Smooth muscle cell (in vitro differentiated cells): ENCODE data around the gene HOXA5. TPM values are rescaled to one million over a fixed set of nuclear protein-coding genes. Genes with fewer than 3 reads are reported as not detected.
A peak's percentile ranks its signal among the peaks of the same experiment; 100 is the strongest.

Experiments used
- DNase-seq: peaks from one replicate; lab custom pipeline; 2025; ENCODE audit not compliant: unreplicated experiment; lab: John Stamatoyannopoulos, UW
- H2AFZ ChIP-seq: fragments of 200-600 bp; sonication (generic); 2 replicates; pipeline ENCODE4 v1.6.0; 2016; ENCODE audit warnings: antibody characterized with exemption, low read depth, mild to moderate bottlenecking
- H3F3A ChIP-seq: fragments of 200-600 bp; sonication (generic); 2 replicates; pipeline ENCODE4 v1.6.0; 2017; ENCODE audit warnings: antibody characterized with exemption, low read depth
- H3K27ac ChIP-seq: fragments of 200-600 bp; sonication (generic); 2 replicates; pipeline ENCODE4 v1.5.1; 2016; ENCODE audit warnings: low read depth, mild to moderate bottlenecking
- H3K27me3 ChIP-seq: fragments of 200-600 bp; sonication (generic); 2 replicates; pipeline ENCODE4 v1.6.1; 2016; ENCODE audit warnings: low read depth, mild to moderate bottlenecking
- H3K36me3 ChIP-seq: fragments of 200-600 bp; sonication (generic); 2 replicates; pipeline ENCODE4 v1.5.1; 2016; ENCODE audit warnings: low read depth
- H3K4me1 ChIP-seq: fragments of 200-600 bp; sonication (generic); 2 replicates; pipeline ENCODE4 v1.5.1; 2016; ENCODE audit warnings: low read depth
- H3K4me2 ChIP-seq: fragments of 200-600 bp; sonication (generic); 2 replicates; pipeline ENCODE4 v1.6.0; 2016; ENCODE audit warnings: mild to moderate bottlenecking
- H3K4me3 ChIP-seq: fragments of 200-600 bp; sonication (generic); 2 replicates; pipeline ENCODE4 v1.5.1; 2016; ENCODE audit warnings: mild to moderate bottlenecking
- H3K79me2 ChIP-seq: fragments of 200-600 bp; sonication (generic); 2 replicates; pipeline ENCODE4 v1.6.0; 2016; ENCODE audit warnings: low read depth, mild to moderate bottlenecking
- H3K9ac ChIP-seq: fragments of 200-600 bp; sonication (generic); 2 replicates; pipeline ENCODE4 v1.6.0; 2016; ENCODE audit warnings: low read depth
- H3K9me3 ChIP-seq: fragments of 200-600 bp; sonication (generic); replicated peaks from 2 replicates; pipeline ENCODE4 v1.5.1; 2016; ENCODE audit warnings: low read depth
- H4K20me1 ChIP-seq: fragments of 200-600 bp; sonication (generic); 2 replicates; pipeline ENCODE4 v1.6.0; 2016; ENCODE audit warnings: low read depth
- WGBS: methylation state at CpG from one replicate; pipeline ENCODE4 v1.1.7; 2016; ENCODE audit warnings: low lambda C conversion rate; 5-methylcytosine and 5-hydroxymethylcytosine counted together
- polyA plus RNA-seq: library from polyadenylated mRNA; unstranded; fragments of >200 nt; fragmentation: Nextera tagmentation; extraction: Ambion mirVana; gene quantifications from 2 replicates; pipeline ENCODE4 v1.2.1, GENCODE V29; 2016
- total RNA-seq: library from RNA; depleted of rRNA; stranded (reverse); fragments of >200 nt; gene quantifications from 2 replicates; pipeline ENCODE4 v1.2.3, GENCODE V29; 2014
- TF ChIP-seq, protein P1 (sequence below): fragments of 200-600 bp; sonication (generic); IDR thresholded peaks from 2 replicates; pipeline ENCODE4 v1.5.1; 2017; ENCODE audit warnings: borderline replicate concordance, mild to moderate bottlenecking, antibody characterized with exemption; ENCODE audit not compliant: insufficient read depth, poor library complexity, severe bottlenecking

The HOXA5 gene
- total and polyA plus RNA-seq, 2 experiments from 2014 or later = 0.98 to 2.1 TPM

DNA sequence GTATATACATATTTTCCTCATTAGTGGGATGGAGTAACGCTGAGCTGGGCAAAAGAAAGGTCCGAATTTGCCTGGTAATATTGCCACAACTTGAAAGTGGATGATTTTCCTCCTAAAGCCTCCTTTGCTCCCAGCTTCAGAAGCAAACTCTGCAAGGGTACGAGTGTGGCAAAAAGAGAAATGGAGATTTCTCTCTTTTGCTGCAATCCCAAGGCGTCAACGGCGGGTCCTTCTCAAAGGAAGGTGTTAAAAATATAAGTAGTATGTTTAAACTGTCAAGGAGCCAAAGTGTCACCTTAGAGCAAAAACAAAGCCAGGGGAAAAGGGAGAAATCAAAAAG, 28.6 kb downstream of the HOXA5 start:
- Histone ChIP-seq H4K20me1 (peaks cover 11% of the 10 kb centered on the region), H3K79me2 (no peaks in the 10 kb centered on the region), H3K9ac (no peak overlapping the region), H3F3A (no peaks in the 10 kb centered on the region), H3K4me3 (peak overlapping the region; percentile 23), H3K4me1 (peaks cover 7% of the 10 kb centered on the region), H3K27me3 (peaks cover 100% of the 10 kb centered on the region), H3K27ac (no peak overlapping the region), H3K4me2 (peak overlapping the region; percentile 79), H3K9me3 (no peaks in the 10 kb centered on the region), H3K36me3 (no peaks in the 10 kb centered on the region), H2AFZ (no peak overlapping the region)
- WGBS = 2% methylated on average over 6 of the region's 6 CpGs
- TF ChIP-seq, protein P1, sequence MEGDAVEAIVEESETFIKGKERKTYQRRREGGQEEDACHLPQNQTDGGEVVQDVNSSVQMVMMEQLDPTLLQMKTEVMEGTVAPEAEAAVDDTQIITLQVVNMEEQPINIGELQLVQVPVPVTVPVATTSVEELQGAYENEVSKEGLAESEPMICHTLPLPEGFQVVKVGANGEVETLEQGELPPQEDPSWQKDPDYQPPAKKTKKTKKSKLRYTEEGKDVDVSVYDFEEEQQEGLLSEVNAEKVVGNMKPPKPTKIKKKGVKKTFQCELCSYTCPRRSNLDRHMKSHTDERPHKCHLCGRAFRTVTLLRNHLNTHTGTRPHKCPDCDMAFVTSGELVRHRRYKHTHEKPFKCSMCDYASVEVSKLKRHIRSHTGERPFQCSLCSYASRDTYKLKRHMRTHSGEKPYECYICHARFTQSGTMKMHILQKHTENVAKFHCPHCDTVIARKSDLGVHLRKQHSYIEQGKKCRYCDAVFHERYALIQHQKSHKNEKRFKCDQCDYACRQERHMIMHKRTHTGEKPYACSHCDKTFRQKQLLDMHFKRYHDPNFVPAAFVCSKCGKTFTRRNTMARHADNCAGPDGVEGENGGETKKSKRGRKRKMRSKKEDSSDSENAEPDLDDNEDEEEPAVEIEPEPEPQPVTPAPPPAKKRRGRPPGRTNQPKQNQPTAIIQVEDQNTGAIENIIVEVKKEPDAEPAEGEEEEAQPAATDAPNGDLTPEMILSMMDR = no peak
- DNase-seq = no peak

DNA sequence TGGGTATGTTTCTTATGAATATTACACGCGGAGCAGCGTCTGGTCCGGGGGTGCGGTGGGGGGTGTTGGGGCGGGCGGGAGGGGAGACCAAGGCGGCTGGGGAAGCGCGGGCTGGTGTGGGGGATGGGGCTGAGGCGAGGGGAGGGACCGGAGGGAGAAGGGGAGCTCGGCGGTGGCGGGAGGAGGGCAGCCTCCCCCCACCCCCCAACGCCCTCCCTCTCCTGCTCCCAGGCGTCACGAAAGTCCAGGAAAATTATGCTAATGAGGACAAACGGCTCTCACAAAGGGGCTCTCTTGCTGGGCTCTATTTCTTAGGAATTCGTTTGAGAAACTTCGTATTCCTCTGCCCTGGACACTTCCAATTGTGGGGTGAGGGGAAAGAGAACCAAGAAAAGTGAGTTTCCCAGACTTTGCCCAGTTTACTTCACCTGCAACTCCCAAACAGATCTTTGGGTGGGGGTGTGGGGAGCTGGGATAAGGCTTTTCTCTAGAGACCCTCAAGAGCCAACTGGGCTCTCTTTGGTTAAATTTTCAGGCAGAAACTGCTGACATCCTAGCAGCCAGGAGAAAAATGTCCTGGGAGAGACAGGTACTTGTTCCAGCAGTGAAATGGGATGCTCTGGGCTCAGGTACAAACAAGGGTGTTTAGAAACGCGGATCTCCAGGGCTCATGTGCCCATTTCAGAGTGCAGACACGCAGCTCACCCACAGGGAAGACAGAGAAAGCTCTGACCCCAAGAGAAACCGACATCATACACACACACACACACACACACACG, 29.3 kb downstream of the HOXA5 start:
- no peak for DNase-seq
- H2AFZ ChIP-seq = no peak overlapping the region

DNA sequence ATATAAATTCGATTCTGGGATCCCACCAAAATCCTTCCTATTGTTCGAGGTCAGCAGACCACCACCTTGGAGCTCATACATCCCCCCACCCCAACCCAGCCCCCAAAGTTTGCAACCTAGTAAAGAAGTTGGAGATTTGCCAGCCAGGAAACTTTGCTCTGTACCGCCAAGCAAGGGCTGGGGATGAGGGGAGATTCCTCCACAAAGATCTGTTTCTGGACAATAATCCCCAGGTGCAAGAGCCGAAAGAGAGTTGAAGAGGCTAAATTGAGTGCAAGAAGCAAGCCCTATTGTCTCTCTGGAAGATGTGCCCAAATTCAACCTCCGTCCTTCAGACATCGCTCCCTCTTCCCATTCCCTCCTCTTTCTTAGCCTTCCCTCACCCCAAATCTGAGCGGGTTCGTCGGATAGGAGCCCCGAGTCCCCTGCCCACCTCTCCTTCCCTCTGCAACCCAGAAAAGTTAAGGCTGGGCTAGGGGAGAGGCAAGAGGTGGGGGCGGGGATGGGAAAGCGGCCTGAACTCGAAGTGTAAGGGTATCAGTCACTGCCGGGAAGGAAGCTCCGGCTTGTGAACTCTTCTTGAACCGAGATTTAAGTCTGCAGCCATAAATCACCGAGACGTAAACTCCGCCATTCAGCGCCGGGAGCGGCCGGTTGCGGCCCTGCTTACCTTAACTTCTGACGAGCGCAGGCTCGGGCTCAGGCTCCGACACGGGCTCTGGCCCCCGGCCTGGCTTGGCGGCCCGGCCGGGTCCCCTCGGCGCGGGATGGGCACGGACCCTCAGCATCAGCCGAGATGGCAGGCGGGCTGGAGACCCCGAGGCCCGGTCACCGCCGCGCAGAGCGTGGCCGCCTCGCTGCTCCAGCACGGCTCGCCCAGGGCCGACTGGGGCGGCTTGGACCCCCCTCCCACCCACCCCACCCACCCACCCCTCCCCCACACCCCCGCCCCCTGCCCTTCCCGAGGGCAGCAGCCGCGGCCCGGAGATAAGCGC, 30.2 kb downstream of the HOXA5 start:
- Histone ChIP-seq H3K27ac (no peak overlapping the region), H3F3A (no peaks in the 10 kb centered on the region), H3K4me1 (peaks cover 7% of the 10 kb centered on the region), H4K20me1 (peaks cover 11% of the 10 kb centered on the region), H3K27me3 (peaks cover 100% of the 10 kb centered on the region), H3K9ac (no peak overlapping the region), H2AFZ (no peak overlapping the region), H3K79me2 (no peaks in the 10 kb centered on the region), H3K36me3 (no peaks in the 10 kb centered on the region), H3K4me2 (peak overlapping the region; percentile 78), H3K9me3 (no peaks in the 10 kb centered on the region), H3K4me3 (peak overlapping the region; percentile 36)
- TF ChIP-seq, protein P1 = no peak
- DNase-seq = no peak
- WGBS = 2% methylated on average over 40 of the region's 57 CpGs

More for the DNA sequence above, 29.3 kb downstream of the HOXA5 start:
- 3% methylated on average over 10 of the region's 26 CpGs for WGBS
- TF ChIP-seq, protein P1 = no peak
- H3K4me2 ChIP-seq = peak overlapping the region; percentile 78
- peaks cover 11% of the 10 kb centered on the region for H4K20me1 ChIP-seq
- H3K9ac ChIP-seq = no peak overlapping the region
- H3K36me3 ChIP-seq = no peaks in the 10 kb centered on the region
- H3K27me3 ChIP-seq = peaks cover 100% of the 10 kb centered on the region
- H3K27ac ChIP-seq = no peak overlapping the region
- H3K4me1 ChIP-seq = peaks cover 7% of the 10 kb centered on the region
- H3K4me3 ChIP-seq = peak overlapping the region; percentile 17
- H3K9me3 ChIP-seq = no peaks in the 10 kb centered on the region
- no peaks in the 10 kb centered on the region for H3K79me2 ChIP-seq
- no peaks in the 10 kb centered on the region for H3F3A ChIP-seq
